NK-92 (cell line): ENCODE data around the gene PCDHGA10.
"Not testable (repeated sequence)": the region's sequence is repeated elsewhere in the genome, so short reads cannot be mapped to it uniquely, and the experiment has no call there.

Experiments
- DNase-seq: peaks from one replicate; lab custom pipeline; 2025; ENCODE audit not compliant: unreplicated experiment; lab: John Stamatoyannopoulos, UW

PCDHGA10 gene

DNA sequence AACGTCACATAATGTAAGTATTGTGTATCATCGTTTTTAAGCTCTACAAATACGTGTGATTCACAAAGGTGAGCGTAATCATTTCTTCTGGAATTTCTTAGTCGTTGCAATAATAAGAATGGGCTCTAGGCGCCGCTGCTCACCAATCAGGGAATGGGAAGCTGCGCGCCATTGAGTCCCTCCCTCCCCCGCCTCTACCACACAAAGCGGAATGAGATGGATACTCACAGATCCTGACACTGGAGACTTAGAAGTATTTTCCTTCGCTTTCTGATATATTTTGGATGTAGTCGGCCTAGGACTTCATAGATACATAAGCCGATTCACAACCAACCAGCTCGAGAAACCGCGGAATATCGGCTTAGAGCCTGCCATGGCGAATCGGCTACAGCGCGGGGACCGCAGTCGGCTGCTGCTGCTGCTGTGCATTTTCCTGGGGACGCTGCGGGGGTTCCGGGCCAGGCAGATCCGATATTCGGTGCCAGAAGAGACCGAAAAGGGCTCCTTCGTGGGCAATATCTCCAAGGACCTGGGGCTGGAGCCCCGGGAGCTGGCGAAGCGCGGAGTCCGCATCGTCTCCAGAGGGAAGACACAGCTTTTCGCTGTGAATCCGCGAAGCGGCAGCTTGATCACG lies 8.2 kb downstream of the PCDHGA10 start, which contains the start of gene PCDHGA11:
Gene PCDHGA11, plus strand, starts transcription at position 197 of the 634 bp plus-strand sequence. Its CDS starts 177 bp downstream, at position 374.
- no peak for DNase-seq

- no peak for DNase-seq
Measured at GRCh38 chr5:141421489-141421855, 8.7 kb downstream of the PCDHGA10 start.

DNA sequence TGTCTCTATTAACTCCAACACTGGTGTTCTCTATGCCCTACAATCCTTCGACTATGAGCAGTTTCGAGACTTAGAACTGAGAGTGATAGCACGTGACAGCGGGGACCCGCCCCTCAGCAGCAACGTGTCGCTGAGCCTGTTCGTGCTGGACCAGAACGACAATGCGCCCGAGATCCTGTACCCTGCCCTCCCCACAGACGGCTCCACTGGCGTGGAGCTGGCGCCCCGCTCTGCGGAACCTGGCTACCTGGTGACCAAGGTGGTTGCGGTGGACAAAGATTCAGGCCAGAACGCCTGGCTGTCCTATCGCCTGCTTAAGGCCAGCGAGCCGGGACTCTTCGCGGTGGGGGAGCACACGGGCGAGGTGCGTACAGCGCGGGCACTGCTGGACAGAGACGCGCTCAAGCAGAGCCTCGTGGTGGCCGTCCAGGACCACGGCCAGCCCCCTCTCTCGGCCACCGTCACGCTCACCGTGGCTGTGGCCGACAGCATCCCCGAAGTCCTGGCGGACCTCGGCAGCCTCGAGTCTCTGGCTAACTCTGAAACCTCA lies 10.0 kb downstream of the PCDHGA10 start:
- DNase-seq: no peak

DNA sequence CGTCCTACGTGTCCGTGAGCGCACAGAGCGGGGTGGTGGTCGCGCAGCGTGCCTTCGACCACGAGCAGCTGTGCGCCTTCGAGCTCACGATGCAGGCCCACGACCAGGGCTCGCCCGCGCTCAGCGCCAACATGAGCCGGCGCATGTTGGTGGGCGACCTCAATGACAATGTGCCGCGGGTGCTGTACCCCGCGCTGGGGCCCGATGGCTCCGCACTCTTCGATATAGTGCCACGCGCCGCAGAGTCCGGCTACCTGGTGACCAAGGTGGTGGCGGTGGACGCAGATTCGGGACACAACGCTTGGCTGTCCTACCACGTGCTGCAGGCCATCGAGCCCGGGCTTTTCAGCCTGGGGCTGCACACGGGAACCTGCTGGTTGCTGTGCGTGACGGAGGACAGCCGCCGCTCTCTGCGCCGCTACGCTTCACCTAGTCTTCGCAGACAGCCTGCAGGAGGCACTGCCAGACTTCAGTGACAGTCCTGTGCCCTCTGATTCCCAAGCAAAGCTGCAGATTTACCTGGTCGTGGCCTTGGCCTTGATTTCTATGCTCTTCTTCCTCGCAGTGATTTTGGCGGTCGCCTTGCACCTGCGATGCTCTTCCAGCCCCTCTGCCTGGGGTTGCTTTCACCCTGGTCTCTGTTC lies 15.1 kb downstream of the PCDHGA10 start:
- no peak for DNase-seq

DNA sequence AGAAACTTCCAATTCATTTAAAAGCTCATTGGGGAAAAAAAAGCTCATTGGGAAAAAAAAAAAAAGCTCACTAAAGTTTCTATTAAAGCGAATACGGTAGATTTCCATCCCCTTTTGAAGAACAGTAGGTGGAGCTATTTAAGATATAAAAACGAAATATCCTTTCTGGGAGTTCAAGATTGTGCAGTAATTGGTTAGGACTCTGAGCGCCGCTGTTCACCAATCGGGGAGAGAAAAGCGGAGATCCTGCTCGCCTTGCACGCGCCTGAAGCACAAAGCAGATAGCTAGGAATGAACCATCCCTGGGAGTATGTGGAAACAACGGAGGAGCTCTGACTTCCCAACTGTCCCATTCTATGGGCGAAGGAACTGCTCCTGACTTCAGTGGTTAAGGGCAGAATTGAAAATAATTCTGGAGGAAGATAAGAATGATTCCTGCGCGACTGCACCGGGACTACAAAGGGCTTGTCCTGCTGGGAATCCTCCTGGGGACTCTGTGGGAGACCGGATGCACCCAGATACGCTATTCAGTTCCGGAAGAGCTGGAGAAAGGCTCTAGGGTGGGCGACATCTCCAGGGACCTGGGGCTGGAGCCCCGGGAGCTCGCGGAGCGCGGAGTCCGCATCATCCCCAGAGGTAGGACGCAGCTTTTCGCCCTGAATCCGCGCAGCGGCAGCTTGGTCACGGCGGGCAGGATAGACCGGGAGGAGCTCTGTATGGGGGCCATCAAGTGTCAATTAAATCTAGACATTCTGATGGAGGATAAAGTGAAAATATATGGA lies 17.7 kb downstream of the PCDHGA10 start, which contains the start of gene PCDHGA12:
Gene PCDHGA12, plus strand, starts transcription at position 176 of the 782 bp plus-strand sequence. Its CDS starts 253 bp downstream, at position 429.
- DNase-seq: no peak

GRCh38 chr5:141431286-141431685 lies 18.5 kb downstream of the PCDHGA10 start:
- DNase-seq: no peak

DNA sequence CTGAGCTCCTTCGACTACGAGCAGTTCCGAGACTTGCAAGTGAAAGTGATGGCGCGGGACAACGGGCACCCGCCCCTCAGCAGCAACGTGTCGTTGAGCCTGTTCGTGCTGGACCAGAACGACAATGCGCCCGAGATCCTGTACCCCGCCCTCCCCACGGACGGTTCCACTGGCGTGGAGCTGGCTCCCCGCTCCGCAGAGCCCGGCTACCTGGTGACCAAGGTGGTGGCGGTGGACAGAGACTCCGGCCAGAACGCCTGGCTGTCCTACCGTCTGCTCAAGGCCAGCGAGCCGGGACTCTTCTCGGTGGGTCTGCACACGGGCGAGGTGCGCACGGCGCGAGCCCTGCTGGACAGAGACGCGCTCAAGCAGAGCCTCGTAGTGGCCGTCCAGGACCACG lies 19.5 kb downstream of the PCDHGA10 start:
- DNase-seq: not testable (repeated sequence)

DNA sequence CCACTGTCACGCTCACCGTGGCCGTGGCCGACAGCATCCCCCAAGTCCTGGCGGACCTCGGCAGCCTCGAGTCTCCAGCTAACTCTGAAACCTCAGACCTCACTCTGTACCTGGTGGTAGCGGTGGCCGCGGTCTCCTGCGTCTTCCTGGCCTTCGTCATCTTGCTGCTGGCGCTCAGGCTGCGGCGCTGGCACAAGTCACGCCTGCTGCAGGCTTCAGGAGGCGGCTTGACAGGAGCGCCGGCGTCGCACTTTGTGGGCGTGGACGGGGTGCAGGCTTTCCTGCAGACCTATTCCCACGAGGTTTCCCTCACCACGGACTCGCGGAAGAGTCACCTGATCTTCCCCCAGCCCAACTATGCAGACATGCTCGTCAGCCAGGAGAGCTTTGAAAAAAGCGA lies 19.9 kb downstream of the PCDHGA10 start:
- DNase-seq: not testable (repeated sequence)

- no peak for DNase-seq
Measured at GRCh38 chr5:141434006-141434405, 21.2 kb downstream of the PCDHGA10 start.

- DNase-seq: no peak
Measured at GRCh38 chr5:141437221-141437620, 24.4 kb downstream of the PCDHGA10 start.

GRCh38 chr5:141439411-141440141 lies 26.8 kb downstream of the PCDHGA10 start:
- DNase-seq: no peak

DNA sequence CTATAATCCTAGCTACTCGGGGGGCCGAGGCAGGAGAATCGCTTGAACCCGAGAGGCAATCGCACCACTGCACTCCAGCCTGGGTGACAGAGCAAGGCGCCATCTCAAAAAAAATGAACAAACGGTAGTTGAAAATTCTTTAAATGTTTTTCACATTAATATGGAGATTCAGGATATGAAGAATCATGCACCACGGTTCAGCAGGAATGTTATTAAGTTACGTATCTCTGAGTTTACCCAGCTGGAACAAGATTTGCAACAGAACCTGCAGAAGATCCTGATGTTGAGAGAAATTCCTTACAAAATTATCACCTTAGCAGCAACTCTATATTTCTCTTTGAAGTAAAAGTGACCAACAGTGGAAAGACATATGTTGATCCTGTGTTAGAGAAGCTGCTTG lies 27.6 kb downstream of the PCDHGA10 start:
- no peak for DNase-seq

DNA sequence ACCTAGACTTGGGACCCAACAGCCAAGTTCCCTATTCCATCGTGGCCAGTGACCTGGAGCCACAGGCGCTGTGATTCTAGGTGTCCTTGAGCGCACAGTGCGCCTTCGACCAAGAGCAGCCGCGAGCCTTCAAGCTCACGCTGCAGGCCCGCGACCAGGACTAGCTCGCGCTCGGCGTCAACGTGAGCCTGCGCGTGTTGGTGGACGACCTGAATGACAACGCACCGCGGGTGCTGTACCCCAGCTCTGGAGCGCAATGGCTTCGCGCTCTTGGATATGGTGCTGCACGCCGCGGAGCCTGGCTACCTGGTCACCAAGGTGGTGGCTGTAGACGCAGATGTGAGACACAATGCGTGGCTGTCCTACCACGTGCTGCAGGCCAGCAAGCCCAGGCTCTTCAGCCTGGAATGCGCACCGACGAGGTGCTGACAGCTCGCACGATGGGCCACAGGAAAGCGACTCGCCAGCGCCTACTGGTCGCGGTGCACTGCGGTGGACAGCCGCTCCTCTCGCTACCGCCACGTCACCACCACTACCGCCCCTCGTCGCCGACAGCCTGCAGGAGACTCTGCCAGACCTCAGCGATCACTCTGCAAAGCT lies 28.9 kb downstream of the PCDHGA10 start:
- DNase-seq: no peak

GRCh38 chr5:141465351-141465750 lies 52.6 kb downstream of the PCDHGA10 start:
- DNase-seq: no peak
